DOHH2 (cell line): Measurements from ENCODE around the gene ATG12.

Experiments used
- EZH2phosphoT487 ChIP-seq: fragments of 200-600 bp; sonication (generic); IDR thresholded peaks from 2 replicates; pipeline ENCODE4 v1.6.1; 2017; ENCODE audit warnings: borderline replicate concordance, mild to moderate bottlenecking, antibody characterized with exemption, low read length, moderate library complexity, mixed read lengths
- TF ChIP-seq, protein P1 (sequence below): fragments of 200-600 bp; sonication (generic); IDR thresholded peaks from one replicate; pipeline ENCODE4 v1.5.1; 2014; ENCODE audit warnings: antibody characterized with exemption, mild to moderate bottlenecking, low read depth, low read length; ENCODE audit not compliant: poor library complexity, severe bottlenecking

DNA sequence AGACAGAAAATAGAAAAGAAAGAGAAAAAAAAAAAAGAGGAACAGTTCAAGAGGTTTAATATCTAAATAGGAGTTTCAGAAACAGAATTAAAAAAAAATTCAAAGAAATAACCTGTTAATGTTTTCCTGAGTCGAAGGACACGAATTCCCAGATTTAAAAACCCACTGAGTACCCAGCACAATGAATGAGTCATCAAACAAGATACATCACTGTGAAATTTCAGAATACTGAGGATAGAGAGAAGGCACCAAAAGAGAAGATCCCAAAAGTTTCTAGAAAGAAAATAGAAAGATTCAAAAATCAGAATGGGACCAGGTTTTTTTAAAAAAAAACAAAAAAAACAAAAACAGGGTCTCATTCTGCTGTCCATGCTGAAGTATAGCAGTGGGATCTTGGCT lies 33.7 kb downstream of the ATG12 start:
- TF ChIP-seq, protein P1, sequence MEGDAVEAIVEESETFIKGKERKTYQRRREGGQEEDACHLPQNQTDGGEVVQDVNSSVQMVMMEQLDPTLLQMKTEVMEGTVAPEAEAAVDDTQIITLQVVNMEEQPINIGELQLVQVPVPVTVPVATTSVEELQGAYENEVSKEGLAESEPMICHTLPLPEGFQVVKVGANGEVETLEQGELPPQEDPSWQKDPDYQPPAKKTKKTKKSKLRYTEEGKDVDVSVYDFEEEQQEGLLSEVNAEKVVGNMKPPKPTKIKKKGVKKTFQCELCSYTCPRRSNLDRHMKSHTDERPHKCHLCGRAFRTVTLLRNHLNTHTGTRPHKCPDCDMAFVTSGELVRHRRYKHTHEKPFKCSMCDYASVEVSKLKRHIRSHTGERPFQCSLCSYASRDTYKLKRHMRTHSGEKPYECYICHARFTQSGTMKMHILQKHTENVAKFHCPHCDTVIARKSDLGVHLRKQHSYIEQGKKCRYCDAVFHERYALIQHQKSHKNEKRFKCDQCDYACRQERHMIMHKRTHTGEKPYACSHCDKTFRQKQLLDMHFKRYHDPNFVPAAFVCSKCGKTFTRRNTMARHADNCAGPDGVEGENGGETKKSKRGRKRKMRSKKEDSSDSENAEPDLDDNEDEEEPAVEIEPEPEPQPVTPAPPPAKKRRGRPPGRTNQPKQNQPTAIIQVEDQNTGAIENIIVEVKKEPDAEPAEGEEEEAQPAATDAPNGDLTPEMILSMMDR, result no peak
- no peak for TF ChIP-seq EZH2phosphoT487
